ENCODE measurements around the gene SAMD13.
A peak's percentile ranks its signal among the peaks of the same experiment; 100 is the strongest.
"Not testable (repeated sequence)": the region's sequence is repeated elsewhere in the genome, so short reads cannot be mapped to it uniquely, and the experiment has no call there.

Gene SAMD13

DNA sequence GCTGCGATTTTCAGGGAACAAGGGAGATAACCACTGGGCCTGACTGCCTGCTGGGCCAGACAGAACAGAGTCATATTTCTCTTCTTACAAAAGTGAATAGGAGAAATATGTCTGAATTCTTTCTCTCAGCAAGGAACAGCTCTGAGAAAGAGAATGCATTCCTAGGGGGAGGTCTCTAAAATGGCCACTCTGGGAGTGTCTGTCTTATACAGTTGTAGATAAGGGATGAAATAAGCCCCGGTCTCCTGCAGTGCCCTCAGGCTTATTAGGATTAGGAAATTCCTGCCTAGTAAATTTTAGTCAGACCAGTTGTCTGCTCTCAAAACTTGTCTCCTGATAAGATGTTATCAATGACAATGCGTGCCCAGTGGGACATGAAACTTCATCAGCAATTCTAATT, 14.1 kb upstream of the SAMD13 start:
- not testable (repeated sequence) for DNase-seq

GRCh38 chr1:84289169-84289785, 12.2 kb upstream of the SAMD13 start:
- DNase-seq: no peak

- no peak for DNase-seq
These were observed 9.4 kb upstream of the SAMD13 start for GRCh38 chr1:84291882-84292655.

GRCh38 chr1:84293766-84294165, 7.7 kb upstream of the SAMD13 start:
- no peak for DNase-seq

- DNase-seq: no peak
These were observed 6.8 kb upstream of the SAMD13 start for GRCh38 chr1:84294751-84295150.

GRCh38 chr1:84297546-84298244, 3.8 kb upstream of the SAMD13 start:
- DNase-seq: no peak

DNA sequence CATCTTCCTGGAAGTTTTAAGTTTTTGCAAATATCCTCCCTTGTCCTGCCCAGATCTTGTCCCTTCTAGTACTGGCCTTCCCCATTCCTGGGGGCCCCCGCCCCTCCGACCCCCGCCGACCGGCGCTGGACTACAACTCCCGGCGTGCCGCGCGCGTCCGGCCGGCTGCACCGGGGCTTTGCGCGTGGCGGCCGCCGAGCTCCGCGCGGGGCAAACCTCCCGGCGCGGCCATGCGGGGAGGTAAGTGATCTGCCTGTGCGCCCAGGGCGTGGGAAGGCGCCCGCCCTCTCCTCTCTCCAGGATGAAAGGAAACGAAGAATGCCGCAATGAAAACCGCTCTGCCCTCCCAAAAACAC, 3.2 kb upstream of the SAMD13 start:
- peak; percentile 60 for DNase-seq

DNA sequence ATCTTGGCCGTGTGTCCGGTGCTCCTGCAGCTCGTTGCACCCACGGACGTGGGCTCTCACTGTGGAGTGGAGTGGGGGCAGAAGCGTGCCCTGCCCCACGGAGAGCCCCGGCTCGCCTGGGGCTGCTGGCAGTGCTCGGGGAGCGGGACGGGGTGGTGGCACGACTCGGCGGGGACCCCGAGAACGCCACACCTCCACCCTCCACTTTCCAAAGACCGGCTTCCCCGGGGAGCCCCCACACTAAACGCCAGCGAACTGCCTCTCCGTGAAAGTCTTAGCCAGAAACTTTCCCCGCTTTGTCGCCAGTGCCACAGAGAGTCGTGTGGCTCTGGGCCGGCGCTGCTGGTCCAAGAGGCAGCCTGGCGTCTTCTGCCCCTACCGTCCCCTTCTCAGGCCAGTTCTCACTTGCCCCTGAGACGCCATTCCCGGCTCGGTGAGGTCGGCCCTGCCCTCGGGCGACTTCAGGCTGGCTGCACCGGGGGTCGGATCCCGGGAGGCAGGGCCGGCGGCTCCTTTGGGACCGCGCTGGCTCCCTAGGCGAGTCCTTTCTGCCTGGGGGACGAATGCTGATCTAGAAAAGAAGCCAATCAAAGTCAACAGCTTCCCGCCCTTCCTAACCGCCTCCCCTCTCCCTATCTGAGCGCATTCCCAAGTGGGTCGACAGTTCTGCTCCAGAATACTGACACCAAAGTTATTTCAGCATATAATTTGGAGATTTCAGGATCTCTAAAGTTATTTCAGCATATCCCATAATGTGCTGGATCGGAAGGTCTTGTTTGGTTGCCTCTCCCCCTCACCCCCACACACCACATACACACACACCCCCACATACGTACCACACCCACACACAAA, 2.6 kb upstream of the SAMD13 start:
- DNase-seq: peak; percentile 42

- DNase-seq: no peak
These were observed 1.9 kb upstream of the SAMD13 start for GRCh38 chr1:84299536-84300170.

DNA sequence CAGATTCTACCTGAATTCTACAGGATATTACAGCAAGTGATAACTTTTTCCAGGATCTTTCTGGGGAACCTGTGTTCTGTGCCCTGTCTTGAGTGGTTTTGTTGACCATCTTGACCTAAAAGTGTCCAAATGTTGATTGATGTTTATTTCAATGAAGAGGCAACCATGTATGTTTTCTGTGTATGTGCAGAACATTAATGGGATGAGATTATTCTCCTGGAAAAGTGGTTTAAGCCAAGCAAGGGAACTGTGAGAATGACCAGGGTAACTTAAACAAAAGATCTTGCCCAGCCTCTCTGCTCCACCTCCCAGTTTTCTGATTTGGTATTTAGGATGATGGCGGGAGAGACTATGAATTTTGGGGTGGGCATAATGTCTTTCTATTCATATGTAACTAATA, 1.0 kb upstream of the SAMD13 start:
- no peak for DNase-seq

DNA sequence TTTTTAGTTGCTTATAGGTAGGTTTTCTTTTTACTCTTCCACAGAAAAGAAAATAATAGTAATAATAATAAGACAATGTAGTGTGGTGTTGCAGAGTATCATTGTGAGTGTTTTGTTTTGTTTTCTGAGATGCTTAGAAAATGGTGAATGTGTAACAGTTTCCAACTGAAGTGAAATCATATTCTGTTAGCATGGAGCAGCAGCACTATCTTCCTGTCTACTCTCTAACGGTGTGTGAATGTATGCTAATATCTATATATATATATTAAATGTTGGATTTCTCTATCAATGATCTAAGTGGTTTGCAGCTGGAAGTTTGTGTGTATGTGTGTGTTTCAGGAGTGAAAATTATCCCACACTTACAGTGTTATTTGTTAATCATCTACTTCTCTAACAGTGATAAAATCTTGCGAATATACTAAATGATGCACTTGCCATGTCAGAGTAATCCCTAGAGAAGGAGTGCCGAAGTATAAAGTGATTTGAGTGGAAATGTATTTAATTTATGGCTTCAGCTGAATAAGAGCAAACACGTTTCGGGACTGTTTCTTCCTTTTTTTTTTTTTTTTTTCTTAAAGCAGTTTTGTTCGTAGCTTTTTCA, 377 bp downstream of the SAMD13 start:
- no peak for DNase-seq

- no peak for DNase-seq
These were observed 1.9 kb downstream of the SAMD13 start for GRCh38 chr1:84303314-84303830.

GRCh38 chr1:84307398-84307797, 5.9 kb downstream of the SAMD13 start:
- DNase-seq: no peak

- DNase-seq: no peak
These were observed 9.8 kb downstream of the SAMD13 start for GRCh38 chr1:84311296-84311695.

DNA sequence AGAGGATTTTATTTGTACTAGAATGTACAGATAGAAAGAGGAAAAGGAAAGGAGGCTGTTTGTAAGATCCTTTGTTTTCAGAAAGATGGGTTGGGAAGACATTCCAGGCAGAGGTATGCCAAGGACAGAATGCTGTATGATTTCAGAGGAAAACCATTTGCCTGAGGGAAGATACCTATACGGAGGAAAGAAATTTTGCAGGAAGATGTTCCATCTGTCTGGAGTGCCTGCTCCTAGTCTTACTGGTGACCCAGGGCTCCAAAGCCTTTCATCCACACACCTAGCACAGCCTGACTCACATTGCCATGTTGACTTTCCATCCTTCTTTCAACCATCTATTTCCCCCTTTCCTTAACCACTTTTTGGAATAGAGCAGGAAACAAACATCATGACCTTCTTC, 18.2 kb downstream of the SAMD13 start:
- no peak for DNase-seq

- DNase-seq: no peak
These were observed 26.3 kb downstream of the SAMD13 start for GRCh38 chr1:84327830-84328229.

- no peak for DNase-seq
These were observed 28.8 kb downstream of the SAMD13 start for GRCh38 chr1:84330125-84330984.

- DNase-seq: no peak
These were observed 38.0 kb downstream of the SAMD13 start for GRCh38 chr1:84339503-84339902.

DNA sequence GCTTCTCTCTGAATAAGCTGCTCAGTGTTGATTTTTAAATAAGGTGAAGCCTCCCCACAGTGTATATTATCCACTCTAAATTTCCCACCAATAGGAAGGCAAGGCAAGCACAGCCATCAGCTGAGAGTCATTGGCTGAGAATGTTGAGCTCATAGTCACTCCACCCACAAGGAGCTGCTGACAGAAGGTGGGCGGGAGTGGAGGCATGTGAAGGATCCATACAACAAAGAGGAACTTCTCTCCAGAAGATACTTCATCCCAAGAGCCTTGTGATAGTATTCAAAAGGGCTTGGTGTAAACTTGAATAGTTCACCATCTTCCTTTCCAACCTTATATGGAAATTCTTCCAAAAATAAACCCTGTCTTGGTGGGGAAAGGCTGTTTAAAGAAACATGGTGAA, 42.8 kb downstream of the SAMD13 start:
- no peak for DNase-seq

DNA sequence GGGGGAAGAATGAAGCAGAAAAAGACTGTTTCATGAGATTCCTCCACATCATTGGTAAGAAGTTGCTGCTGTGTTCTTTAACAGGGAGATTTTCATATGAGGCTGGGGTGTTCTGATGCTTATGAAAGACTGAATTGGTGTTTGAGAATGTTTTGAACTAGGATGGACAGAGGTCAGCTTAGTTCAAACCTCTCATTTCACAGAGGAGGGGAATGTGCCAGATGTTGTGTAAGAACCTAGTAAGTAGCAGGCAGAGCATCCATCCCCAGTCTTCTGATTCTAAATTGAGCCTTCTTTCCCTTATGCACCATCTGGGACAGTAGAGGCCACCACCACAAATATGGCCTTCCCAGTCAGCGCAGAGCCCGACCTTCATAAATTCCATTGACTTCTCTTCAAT, 43.7 kb downstream of the SAMD13 start:
- no peak for DNase-seq

Data from stimulated activated CD8-positive, alpha-beta memory T cell treated with anti-CD3 and anti-CD28 coated beads, Interleukin-4, amount 100 ng/mL, for 48 hours (primary cell).